Endothelial cell of umbilical vein (primary cell): ENCODE measurements around the gene TTR.

Experiments
- CTCF ChIP-seq, 2 donors: IDR thresholded peaks; 1 replicate in 1 of 2; 2 replicates in 1 of 2; pipeline ENCODE4 v1.5.1; 2011; ENCODE audit warnings: low read length in 2 of 2, mild to moderate bottlenecking in 2 of 2, moderate library complexity in 2 of 2, control low read depth in 1 of 2, inconsistent platforms in 1 of 2, low read depth in 1 of 2; ENCODE audit not compliant: insufficient read depth in 1 of 2; ENCODE audit errors: extremely low read depth in 1 of 2
- EZH2 ChIP-seq: IDR thresholded peaks from 2 replicates; pipeline ENCODE4 v1.6.1; 2012; ENCODE audit warnings: borderline replicate concordance, low read depth, mild to moderate bottlenecking, moderate library complexity, low read length, inconsistent platforms; ENCODE audit not compliant: severe bottlenecking
- FOS ChIP-seq: IDR thresholded peaks from 2 replicates; pipeline ENCODE4 v1.6.1; 2011; ENCODE audit warnings: mild to moderate bottlenecking, low read length, moderate library complexity, borderline replicate concordance; ENCODE audit not compliant: insufficient read depth
- MYC ChIP-seq: IDR thresholded peaks from one replicate; pipeline ENCODE4 v1.6.1; 2011; ENCODE audit warnings: mild to moderate bottlenecking, low read depth, low read length
- POLR2A ChIP-seq: IDR thresholded peaks from 2 replicates; pipeline ENCODE4 v1.6.1; 2012; ENCODE audit warnings: low read depth, mild to moderate bottlenecking, control low read depth, low read length
- POLR2AphosphoS5 ChIP-seq: IDR thresholded peaks from 2 replicates; pipeline ENCODE4 v1.6.1; 2012; ENCODE audit warnings: low read depth, mild to moderate bottlenecking, control low read depth, low read length, moderate library complexity; ENCODE audit not compliant: insufficient read depth

DNA sequence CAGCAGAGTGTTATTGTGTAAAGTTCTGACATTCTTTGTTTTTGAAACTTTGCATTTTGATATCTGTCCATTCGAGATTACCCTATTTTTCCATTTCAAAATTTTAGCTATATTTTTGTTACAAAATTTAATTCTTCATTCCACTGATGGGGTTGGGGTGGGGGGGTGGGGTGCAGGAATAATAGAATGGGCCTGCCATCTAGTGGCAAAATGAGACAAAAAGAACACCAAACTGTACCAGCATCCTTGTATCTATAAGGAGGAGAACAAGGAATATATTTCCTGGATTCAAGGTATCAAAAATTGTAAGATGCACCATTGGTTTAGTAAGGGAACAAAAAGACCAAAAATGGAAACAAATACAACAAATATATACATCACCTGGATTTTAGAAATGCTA is 27.9 kb upstream of the TTR start:
- TF ChIP-seq EZH2, result no peak
- no peak for TF ChIP-seq CTCF (IDR thresholded peaks at IDR 0.05; ENCODE audit: extremely low read depth in 1 of 2, insufficient read depth in 1 of 2, low read depth in 1 of 2, low read length in 2 of 2)
- TF ChIP-seq POLR2A, result no peak
- TF ChIP-seq POLR2AphosphoS5, result no peak
- TF ChIP-seq MYC, result no peak
- no peak for TF ChIP-seq FOS
